LNCAP (cell line): Measurements from ENCODE around the gene TCF7L1.

Experiments used
- CTCF ChIP-seq: fragments of 450-650 bp; IDR thresholded peaks from 2 replicates; pipeline ENCODE4 v1.5.1; 2017; ENCODE audit warnings: mild to moderate bottlenecking

TCF7L1 gene

GRCh38 chr2:85116207-85116606, 17.0 kb upstream of the TCF7L1 start:
- no peak for TF ChIP-seq CTCF

- TF ChIP-seq CTCF = no peak
Measured at GRCh38 chr2:85119900-85120299, 13.3 kb upstream of the TCF7L1 start.

- no peak for TF ChIP-seq CTCF
Measured at GRCh38 chr2:85120363-85120762, 12.8 kb upstream of the TCF7L1 start.

- TF ChIP-seq CTCF = no peak
Measured at GRCh38 chr2:85129861-85130260, 3.3 kb upstream of the TCF7L1 start.

GRCh38 chr2:85130407-85130806, 2.8 kb upstream of the TCF7L1 start:
- no peak for TF ChIP-seq CTCF

- TF ChIP-seq CTCF = no peak; the same call in 1 of the 2 replicates
Measured at GRCh38 chr2:85131116-85131515, 2.1 kb upstream of the TCF7L1 start.

GRCh38 chr2:85132397-85132796, 795 bp upstream of the TCF7L1 start:
- no peak for TF ChIP-seq CTCF

GRCh38 chr2:85133751-85134254, 611 bp downstream of the TCF7L1 start:
- TF ChIP-seq CTCF = no peak
